ENCODE measurements around the gene TIMM13.

DNA sequence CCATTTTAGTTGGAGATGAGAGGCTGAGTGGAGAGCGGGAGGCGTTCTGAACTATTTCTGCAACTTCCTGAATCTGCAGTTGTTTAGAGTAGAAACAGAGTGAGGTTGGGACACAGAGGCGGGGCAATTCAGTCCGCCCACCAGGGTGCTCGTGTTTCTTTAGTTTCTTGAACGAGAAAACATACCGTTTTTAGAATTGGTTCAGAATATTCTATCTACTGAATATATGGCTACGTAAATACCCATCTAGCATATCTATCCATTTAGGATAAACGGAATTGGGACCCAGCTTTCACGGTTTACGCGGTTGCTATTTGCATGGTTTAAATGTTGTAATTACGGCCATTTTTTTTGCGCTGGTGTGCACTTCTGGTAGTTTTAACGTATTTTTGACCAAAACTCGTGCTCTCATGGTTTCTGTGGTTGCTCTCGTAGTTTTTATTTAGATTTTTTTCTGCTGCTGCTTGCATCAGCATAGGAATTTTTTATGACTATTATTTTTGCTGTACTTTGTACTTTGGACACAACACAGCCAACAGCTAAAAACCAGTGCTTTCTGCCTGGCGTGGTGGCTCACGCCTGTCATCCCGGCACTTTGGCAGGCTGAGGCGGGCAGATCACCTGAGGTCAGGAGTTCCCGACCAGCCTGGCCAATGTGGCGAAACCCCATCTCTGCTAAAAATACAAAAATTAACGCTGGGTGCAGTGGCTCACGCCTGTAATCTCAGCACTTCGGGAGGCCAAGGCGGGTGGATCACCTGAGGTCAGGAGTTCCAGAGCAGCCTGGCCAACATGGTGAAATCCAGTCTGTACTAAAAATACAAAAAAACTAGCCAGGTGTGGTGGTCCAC is 32.7 kb downstream of the TIMM13 start:
- no peak for TF ChIP-seq CEBPB (IDR thresholded peaks at IDR 0.05)
- TF ChIP-seq TEAD4 (IDR thresholded peaks at IDR 0.05) = no peak
- no peak for TF ChIP-seq YY1 (IDR thresholded peaks at IDR 0.05; ENCODE audit: low read depth)
- no peak for TF ChIP-seq FOXM1 (IDR thresholded peaks at IDR 0.05; ENCODE audit: borderline replicate concordance, low read depth)
- TF ChIP-seq, protein P1, sequence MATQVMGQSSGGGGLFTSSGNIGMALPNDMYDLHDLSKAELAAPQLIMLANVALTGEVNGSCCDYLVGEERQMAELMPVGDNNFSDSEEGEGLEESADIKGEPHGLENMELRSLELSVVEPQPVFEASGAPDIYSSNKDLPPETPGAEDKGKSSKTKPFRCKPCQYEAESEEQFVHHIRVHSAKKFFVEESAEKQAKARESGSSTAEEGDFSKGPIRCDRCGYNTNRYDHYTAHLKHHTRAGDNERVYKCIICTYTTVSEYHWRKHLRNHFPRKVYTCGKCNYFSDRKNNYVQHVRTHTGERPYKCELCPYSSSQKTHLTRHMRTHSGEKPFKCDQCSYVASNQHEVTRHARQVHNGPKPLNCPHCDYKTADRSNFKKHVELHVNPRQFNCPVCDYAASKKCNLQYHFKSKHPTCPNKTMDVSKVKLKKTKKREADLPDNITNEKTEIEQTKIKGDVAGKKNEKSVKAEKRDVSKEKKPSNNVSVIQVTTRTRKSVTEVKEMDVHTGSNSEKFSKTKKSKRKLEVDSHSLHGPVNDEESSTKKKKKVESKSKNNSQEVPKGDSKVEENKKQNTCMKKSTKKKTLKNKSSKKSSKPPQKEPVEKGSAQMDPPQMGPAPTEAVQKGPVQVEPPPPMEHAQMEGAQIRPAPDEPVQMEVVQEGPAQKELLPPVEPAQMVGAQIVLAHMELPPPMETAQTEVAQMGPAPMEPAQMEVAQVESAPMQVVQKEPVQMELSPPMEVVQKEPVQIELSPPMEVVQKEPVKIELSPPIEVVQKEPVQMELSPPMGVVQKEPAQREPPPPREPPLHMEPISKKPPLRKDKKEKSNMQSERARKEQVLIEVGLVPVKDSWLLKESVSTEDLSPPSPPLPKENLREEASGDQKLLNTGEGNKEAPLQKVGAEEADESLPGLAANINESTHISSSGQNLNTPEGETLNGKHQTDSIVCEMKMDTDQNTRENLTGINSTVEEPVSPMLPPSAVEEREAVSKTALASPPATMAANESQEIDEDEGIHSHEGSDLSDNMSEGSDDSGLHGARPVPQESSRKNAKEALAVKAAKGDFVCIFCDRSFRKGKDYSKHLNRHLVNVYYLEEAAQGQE (IDR thresholded peaks at IDR 0.05; ENCODE audit: low read depth) = no peak
- no peak for TF ChIP-seq EP300 (IDR thresholded peaks at IDR 0.05; ENCODE audit: borderline replicate concordance)
- TF ChIP-seq, protein P2, sequence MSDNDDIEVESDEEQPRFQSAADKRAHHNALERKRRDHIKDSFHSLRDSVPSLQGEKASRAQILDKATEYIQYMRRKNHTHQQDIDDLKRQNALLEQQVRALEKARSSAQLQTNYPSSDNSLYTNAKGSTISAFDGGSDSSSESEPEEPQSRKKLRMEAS (IDR thresholded peaks at IDR 0.05) = no peak
- TF ChIP-seq EGR1 (IDR thresholded peaks at IDR 0.05) = no peak
